ENCODE measurements around the gene FBLN5.
"Not testable (repeated sequence)": the region's sequence is repeated elsewhere in the genome, so short reads cannot be mapped to it uniquely, and the experiment has no call there.

Gene FBLN5

DNA sequence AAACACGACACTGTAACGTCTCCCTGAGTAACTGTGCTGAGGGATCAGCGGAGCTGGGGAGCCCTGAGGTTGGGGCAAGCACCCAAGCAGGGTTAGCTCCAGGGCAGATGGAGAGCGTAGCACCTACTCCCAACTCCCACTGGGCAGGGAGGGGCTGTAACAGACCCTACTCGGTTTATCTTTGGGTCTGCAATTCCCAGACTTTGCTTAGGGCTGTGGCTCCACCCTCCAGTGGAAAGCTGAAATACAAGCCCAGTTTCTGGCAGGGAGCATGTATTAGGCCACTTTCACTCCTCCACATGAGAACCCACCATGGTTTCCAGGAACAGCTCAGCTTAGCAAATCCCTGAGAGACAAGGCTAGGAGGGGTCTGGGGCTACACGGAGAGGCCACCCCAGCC is 62.8 kb downstream of the FBLN5 start:
- DNase-seq (ENCODE audit: low spot score), result no peak

GRCh38 chr14:91883753-91884152 is 63.7 kb downstream of the FBLN5 start:
- DNase-seq (ENCODE audit: low spot score), result no peak

DNA sequence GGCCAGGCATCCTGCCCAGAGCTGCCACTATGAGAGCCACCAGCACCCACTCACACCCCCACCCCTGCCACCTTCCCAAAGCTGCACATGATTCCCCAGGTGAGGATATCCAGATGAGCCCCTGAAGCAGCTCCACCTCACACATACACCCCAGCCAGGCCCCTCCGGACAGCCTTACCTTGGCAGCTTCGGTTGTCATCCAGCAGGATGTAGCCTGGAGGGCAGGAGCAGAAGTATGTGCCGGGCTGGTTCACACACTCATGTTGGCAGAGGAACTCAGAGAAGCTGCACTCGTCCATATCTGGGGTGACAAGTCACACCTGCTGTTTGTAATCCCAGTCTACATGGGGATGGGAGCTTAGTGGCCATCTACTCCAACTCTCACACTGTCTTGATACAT is 64.7 kb downstream of the FBLN5 start:
- DNase-seq (ENCODE audit: low spot score), result no peak

GRCh38 chr14:91882369-91882768 is 65.1 kb downstream of the FBLN5 start:
- DNase-seq (ENCODE audit: low spot score), result no peak

GRCh38 chr14:91879196-91879595 is 68.3 kb downstream of the FBLN5 start:
- no peak for DNase-seq (ENCODE audit: low spot score)

DNA sequence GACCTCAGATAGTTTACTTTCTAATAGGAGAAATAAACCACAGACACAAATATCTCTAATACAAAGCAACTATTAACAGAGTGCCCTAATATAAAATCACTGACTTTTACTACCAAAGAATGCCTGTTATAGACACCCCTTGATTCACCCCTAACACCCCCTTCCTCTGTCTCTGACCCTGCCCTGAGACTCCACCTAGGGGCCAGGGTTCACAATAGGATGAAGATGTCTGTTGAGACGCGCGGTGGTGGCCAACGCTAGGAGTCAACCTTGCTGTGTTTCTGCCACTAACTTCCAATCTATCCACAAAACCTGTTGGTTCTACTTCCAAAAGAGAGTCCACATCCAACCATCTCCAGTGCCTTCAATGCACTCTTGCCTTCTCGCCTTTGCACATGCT is 69.2 kb downstream of the FBLN5 start:
- DNase-seq (ENCODE audit: low spot score), result no peak

DNA sequence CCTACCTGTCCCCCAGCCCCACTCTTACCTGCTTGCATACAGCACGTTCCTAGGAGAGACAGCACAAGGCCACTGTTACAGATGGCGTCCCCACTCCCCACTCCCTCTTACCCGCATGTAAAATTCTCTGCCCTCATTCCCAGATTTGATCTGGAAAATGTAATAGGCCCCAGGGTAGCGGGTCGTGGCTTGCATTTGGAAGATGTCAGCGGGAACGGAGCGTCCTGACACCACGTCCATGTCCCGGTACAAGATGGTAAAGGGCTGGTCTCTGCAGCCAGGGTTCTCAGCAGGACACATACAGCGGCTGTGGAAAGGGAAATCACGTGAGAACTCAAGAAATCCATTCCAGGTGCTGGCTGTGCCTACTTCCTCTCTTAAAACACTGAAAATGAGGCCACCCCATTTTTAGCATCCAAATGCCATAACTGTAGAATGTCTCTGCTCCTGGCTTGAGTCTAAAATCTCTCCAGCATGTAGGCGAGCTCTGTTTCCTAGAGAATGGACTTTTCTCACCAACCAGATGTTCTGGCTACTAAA is 70.0 kb downstream of the FBLN5 start:
- no peak for DNase-seq (ENCODE audit: low spot score)

DNA sequence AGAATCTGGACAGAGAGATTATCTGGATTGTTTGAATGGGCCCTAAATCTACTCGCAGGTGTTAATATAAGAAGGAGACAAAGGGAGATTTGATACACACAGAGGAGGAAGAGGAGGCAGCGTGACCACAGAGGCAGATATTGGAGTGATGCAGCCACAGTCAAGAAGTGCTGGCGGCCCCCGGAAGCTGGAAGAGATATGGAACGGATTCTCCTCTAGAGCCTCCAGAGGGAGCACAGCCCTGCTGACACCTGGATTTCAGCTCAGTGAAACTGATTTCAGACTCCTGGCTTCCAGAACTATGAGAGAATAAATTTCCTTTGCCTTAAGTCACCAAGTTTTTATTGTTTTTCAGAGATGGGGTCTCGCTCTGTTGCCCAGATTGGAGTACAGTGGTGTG is 71.0 kb downstream of the FBLN5 start:
- DNase-seq (ENCODE audit: low spot score), result no peak

DNA sequence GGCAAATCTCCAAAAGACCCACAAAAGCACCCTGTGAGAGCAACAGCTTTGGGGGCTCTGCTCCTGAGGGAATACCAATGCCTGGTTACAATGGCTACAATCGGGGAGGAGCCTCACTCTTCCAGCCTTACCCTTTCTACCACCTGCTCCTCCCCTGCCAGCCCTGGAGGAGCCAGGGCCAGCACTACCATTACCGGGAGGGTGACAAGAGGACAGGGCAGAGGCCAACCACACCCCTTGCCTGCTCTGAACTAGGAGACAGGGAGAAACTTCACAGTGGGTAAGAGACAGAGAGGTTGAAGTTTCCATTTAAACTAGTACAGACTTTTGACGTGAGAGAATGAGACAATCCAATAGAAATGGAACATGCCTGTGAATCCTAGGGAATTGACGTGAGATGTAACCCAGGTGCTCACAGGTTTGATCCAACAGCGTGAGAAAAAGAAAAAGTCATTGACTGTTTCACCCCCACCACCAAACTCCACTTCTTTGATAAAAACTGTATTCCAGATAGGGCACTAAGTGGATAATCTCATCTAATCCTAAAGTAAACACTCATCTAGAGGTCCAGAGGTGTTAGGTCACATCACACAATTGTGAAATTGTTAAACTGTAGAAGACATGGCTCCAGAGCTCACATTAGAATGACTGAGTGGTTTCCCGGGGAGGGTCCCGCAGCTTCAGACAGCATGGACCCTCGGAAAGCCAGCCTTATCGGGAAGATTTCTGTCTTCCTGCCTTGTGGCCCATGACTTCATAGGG is 71.8 kb downstream of the FBLN5 start:
- DNase-seq (ENCODE audit: low spot score), result no peak

GRCh38 chr14:91873471-91874415 is 73.8 kb downstream of the FBLN5 start:
- no peak for DNase-seq (ENCODE audit: low spot score)

DNA sequence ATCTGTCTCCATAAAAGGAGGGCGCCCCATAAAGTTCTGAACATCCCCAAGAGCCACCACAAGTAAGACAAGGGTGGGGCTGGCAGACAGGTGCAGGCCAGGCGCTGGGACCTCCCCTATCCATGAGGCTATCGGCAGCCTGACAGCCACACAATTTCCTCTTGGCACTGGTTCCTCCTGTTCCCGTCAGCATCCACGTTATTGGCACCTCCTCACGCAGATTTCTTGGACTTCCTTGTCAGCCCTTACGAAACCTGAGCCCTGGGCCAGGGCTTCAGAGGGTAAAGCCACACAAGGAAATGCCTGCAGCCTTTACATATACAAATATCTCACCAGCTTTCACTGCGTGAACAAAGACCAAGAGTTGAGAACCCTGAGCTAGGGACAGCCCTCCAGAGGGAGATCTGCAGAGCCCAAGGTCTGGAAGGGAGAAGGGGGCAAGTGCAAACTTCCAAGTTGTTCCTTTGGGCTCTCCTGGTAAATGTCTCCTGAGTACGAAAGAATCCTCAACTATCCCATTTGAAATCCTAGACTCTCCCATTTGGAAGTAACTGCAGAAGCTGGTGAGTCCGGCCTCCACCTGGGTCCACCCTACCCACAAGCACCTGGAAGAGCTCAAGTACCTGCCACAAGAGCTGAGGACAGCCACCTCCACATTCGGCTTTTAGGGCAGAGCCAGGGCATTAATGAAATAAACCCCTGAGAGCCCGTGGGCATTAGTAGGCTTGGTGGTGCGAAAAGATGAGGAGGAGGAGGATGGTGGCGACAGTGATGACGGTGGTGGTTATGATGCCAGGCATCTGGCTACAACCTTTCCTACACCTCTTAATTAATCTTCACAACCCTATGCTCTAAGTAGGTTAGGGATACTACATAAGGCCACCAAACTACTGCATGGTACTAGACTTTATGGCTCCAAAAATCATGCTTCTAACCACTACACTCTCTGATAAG is 74.7 kb downstream of the FBLN5 start:
- DNase-seq (ENCODE audit: low spot score), result no peak

GRCh38 chr14:91872011-91872501 is 75.4 kb downstream of the FBLN5 start:
- DNase-seq (ENCODE audit: low spot score), result no peak

DNA sequence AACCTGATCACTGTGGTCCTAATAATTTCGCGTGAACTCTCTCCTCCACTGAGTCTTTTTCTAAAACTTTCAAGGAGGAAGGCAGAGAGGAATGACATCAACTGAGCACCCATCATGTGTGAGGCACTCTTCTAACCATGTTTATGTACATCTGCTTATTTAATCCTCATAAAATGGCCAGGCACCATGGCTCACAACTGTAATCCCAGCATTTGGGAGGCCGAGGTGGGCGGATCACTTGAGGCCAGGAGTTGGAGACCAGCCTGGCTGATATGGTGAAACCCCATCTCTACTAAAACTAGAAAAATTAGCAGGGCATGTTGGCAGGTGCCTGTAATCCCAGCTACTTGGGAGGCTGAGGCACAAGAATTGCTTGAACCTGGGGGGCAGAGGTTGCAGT is 76.1 kb downstream of the FBLN5 start:
- DNase-seq (ENCODE audit: low spot score), result not testable (repeated sequence)

GRCh38 chr14:91870890-91871289 is 76.6 kb downstream of the FBLN5 start:
- no peak for DNase-seq (ENCODE audit: low spot score)

- no peak for DNase-seq (ENCODE audit: low spot score)
These were observed 77.5 kb downstream of the FBLN5 start for GRCh38 chr14:91870001-91870400.

DNA sequence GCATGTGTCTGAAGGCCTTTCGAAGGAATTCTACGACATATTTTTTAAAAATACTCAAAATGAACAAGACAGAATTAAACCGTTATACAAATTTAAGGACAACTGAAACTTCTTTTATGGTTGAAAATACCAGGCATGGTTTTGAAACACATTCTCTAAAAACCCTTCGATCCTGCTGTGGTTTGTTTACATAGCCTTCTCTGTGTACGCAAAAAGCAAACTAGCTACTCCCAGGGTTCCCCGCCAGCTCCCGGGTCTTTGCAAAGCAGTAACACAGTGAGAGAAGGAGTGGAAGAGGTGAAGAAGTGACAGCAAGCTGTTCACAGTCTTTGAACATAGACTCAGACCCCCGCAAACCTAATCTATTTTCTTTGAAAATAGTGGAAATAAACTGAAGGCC is 77.9 kb downstream of the FBLN5 start:
- no peak for DNase-seq (ENCODE audit: low spot score)

GRCh38 chr14:91867316-91867988 is 80.0 kb downstream of the FBLN5 start, which contains the start of gene TC2N:
TSS of gene TC2N (minus strand) at chr14:91867536. CDS start at chr14:91813769, 53,767 bp downstream.
- no peak for DNase-seq (ENCODE audit: low spot score)

- no peak for DNase-seq (ENCODE audit: low spot score)
These were observed 80.8 kb downstream of the FBLN5 start for GRCh38 chr14:91866511-91867295.

GRCh38 chr14:91866061-91866460 is 81.4 kb downstream of the FBLN5 start:
- DNase-seq (ENCODE audit: low spot score), result no peak

DNA sequence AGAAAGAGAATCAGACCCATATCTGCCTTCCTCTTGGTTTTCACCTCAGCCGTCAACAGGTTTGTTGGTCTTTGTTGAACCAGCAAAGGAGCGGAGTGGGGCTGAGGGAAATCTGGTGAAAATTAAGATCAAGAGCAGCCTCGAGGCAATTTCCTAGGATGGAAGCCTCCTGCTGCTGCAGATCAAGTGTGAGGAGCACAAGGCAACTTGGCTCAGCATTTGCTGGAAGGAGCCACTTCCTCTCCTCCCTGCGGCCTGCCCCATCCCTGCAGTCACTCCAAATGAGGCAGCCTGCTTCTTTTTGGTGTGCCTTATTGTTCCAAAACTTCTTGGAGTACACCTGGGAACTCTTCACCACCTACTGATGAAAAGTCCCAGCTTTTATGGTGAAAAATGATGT is 85.1 kb downstream of the FBLN5 start:
- no peak for DNase-seq (ENCODE audit: low spot score)
